ENCODE data around the gene CLEC5A. TPM values are rescaled to one million over a fixed set of nuclear protein-coding genes. Genes with fewer than 3 reads are reported as not detected.

CLEC5A gene
- total RNA-seq, 1 donor from 2014 or later, result 1.6 TPM

GRCh38 chr7:141877365-141877764, 69.4 kb downstream of the CLEC5A start:
- DNase-seq (ENCODE audit: low spot score), result no peak
- intact Hi-C loops (cut with DNase I), result no loop called here

Other genes with a start within 250 kb of the CLEC5A start
- 8.7 TPM for gene DENND11, start 244.8 kb downstream of the CLEC5A start, total RNA-seq
- not detected for gene WEE2, start 238.6 kb downstream of the CLEC5A start, total RNA-seq
- gene SSBP1, start 208.6 kb downstream of the CLEC5A start, total RNA-seq, result 84.2 TPM
- gene TAS2R3, start 182.9 kb downstream of the CLEC5A start, total RNA-seq, result 0.35 TPM
- 0.54 TPM for gene TAS2R4, start 170.3 kb downstream of the CLEC5A start, total RNA-seq
- gene TAS2R5, start 156.8 kb downstream of the CLEC5A start, total RNA-seq, result 0.40 TPM
- not detected for gene PRSS37, start 105.5 kb downstream of the CLEC5A start, total RNA-seq
- not detected for gene OR9A4, start 30.6 kb downstream of the CLEC5A start, total RNA-seq
- not detected for gene TAS2R38, start 26.8 kb upstream of the CLEC5A start, total RNA-seq
- 1.4 TPM for gene MGAM, start 48.9 kb upstream of the CLEC5A start, total RNA-seq
- 0.08 TPM for gene MGAM2, start 164.7 kb upstream of the CLEC5A start, total RNA-seq

Data from cardiac septum (tissue), 1 donor.